SK-N-SH treated with all-trans-retinoic acid at 6 μM for 48 hours (cell line): ENCODE data around the gene PTPRG.

ENCODE experiments used
- ARNTL ChIP-seq: fragments of 450-650 bp; formaldehyde crosslinking; IDR thresholded peaks from 2 replicates; pipeline ENCODE4 v1.5.0; 2020; ENCODE audit warnings: low read depth, mild to moderate bottlenecking, moderate library complexity, borderline replicate concordance
- CREB5 ChIP-seq: fragments of 250-450 bp; sonication (Bioruptor Pico); IDR thresholded peaks from 2 replicates; pipeline ENCODE4 v1.5.1; 2020; ENCODE audit warnings: low read depth, mild to moderate bottlenecking, moderate library complexity
- CSDC2 ChIP-seq: fragments of 250-450 bp; sonication (Bioruptor Pico); IDR thresholded peaks from 2 replicates; pipeline ENCODE4 v1.5.0; 2020; ENCODE audit warnings: mild to moderate bottlenecking, moderate library complexity
- ESRRG ChIP-seq: fragments of 250-450 bp; sonication (Bioruptor Pico); IDR thresholded peaks from 2 replicates; pipeline ENCODE4 v1.6.1; 2021; ENCODE audit warnings: mild to moderate bottlenecking
- GLIS3 ChIP-seq: fragments of 250-450 bp; sonication (Bioruptor Pico); IDR thresholded peaks from 2 replicates; pipeline ENCODE4 v1.5.0; 2020; ENCODE audit warnings: mild to moderate bottlenecking, moderate library complexity
- ISL1 ChIP-seq: fragments of 250-450 bp; sonication (Bioruptor Pico); IDR thresholded peaks from 2 replicates; pipeline ENCODE4 v2.1.2; 2022; ENCODE audit warnings: mild to moderate bottlenecking, moderate library complexity
- PATZ1 ChIP-seq: fragments of 250-450 bp; sonication (Bioruptor Pico); IDR thresholded peaks from 2 replicates; pipeline ENCODE4 v1.8.0; 2020; ENCODE audit warnings: mild to moderate bottlenecking, moderate library complexity, borderline replicate concordance
- POU6F1 ChIP-seq: fragments of 250-450 bp; sonication (Bioruptor Pico); IDR thresholded peaks from 2 replicates; pipeline ENCODE4 v1.8.0; 2021; ENCODE audit warnings: low read depth, mild to moderate bottlenecking, moderate library complexity, borderline replicate concordance
- RARB ChIP-seq: fragments of 250-450 bp; sonication (Bioruptor Pico); IDR thresholded peaks from 2 replicates; pipeline ENCODE4 v1.8.0; 2021; ENCODE audit warnings: mild to moderate bottlenecking, moderate library complexity
- ZFP3 ChIP-seq: fragments of 250-450 bp; sonication (Bioruptor Pico); IDR thresholded peaks from 2 replicates; pipeline ENCODE4 v1.5.0; 2020; ENCODE audit warnings: mild to moderate bottlenecking, moderate library complexity
- ZFP30 ChIP-seq: fragments of 450-650 bp; formaldehyde crosslinking; IDR thresholded peaks from 2 replicates; pipeline ENCODE4 v1.5.0; 2022; ENCODE audit warnings: mild to moderate bottlenecking, moderate library complexity
- ZNF70 ChIP-seq: fragments of 450-650 bp; formaldehyde crosslinking; IDR thresholded peaks from 2 replicates; pipeline ENCODE4 v1.5.0; 2020; ENCODE audit warnings: mild to moderate bottlenecking, moderate library complexity
- ZNF8 ChIP-seq: fragments of 450-650 bp; formaldehyde crosslinking; IDR thresholded peaks from 2 replicates; pipeline ENCODE4 v1.5.0; 2020; ENCODE audit warnings: mild to moderate bottlenecking, moderate library complexity

GRCh38 chr3:62101488-62101887 lies 540.1 kb downstream of the PTPRG start:
- no peak for TF ChIP-seq ZFP3
- no peak for TF ChIP-seq ISL1 (CRISPR knock-in tag)
- no peak for TF ChIP-seq RARB (CRISPR knock-in tag)
- no peak for TF ChIP-seq CSDC2 (CRISPR knock-in tag)
- no peak for TF ChIP-seq ARNTL
- TF ChIP-seq PATZ1 (CRISPR knock-in tag) = no peak
- no peak for TF ChIP-seq CREB5 (CRISPR knock-in tag)
- TF ChIP-seq ZNF70 (CRISPR knock-in tag) = no peak
- TF ChIP-seq ESRRG = no peak
- TF ChIP-seq POU6F1 = no peak
- no peak for TF ChIP-seq ZNF8 (CRISPR knock-in tag)
- TF ChIP-seq ZFP30 = no peak
- no peak for TF ChIP-seq GLIS3 (CRISPR knock-in tag)
